Measurements from ENCODE around the gene COQ5. TPM values are rescaled to one million over a fixed set of nuclear protein-coding genes. Genes with fewer than 3 reads are reported as not detected.
A peak's percentile ranks its signal among the peaks of the same experiment; 100 is the strongest.

COQ5 gene
- total and polyA plus RNA-seq, 2 experiments from 2014 or later = 30.7 to 32.6 TPM

GRCh38 chr12:120554678-120555077, 25.7 kb upstream of the COQ5 start (continued):
- TF ChIP-seq ZNF462 (CRISPR knock-in tag; IDR thresholded peaks at IDR 0.05) (no peak), STAT1 (IDR thresholded peaks at IDR 0.05; ENCODE audit: unreplicated experiment) (no peak), CREB1 (CRISPR knock-in tag; IDR thresholded peaks at IDR 0.05; ENCODE audit: low read depth) (no peak), POLR2AphosphoS5 (IDR thresholded peaks at IDR 0.05; ENCODE audit: low read depth) (no peak), ETS1 (IDR thresholded peaks at IDR 0.05) (no peak), EZH2phosphoT487 (IDR thresholded peaks at IDR 0.05; ENCODE audit: unreplicated experiment) (no peak), EZH2 (IDR thresholded peaks at IDR 0.05; ENCODE audit: low read depth, unreplicated experiment) (no peak)

GRCh38 chr12:120546050-120546386, 17.1 kb upstream of the COQ5 start:
- Histone ChIP-seq H3K4me2 (no peak overlapping the region), H3K9me2 (ENCODE audit: insufficient read depth) (no peaks in the 10 kb centered on the region), H2AFZ (no peak overlapping the region), H3K27me3 (ENCODE audit: insufficient read depth) (no peaks in the 10 kb centered on the region), H3K79me2 (replicated peaks; ENCODE audit: insufficient read depth) (peaks cover 93% of the 10 kb centered on the region), H4K20me1 (replicated peaks; ENCODE audit: insufficient read depth) (peaks cover 59% of the 10 kb centered on the region), H3K36me3 (ENCODE audit: insufficient read depth) (peaks cover 22% of the 10 kb centered on the region), H3K27ac (ENCODE audit: low read depth) (peak overlapping the region; percentile 42; the same call in 1 of the 2 replicates), H3K4me3 (no peak overlapping the region), H3K4me1 (ENCODE audit: insufficient read depth) (peaks cover 8% of the 10 kb centered on the region), H3F3A (replicated peaks; ENCODE audit: low read depth) (no peaks in the 10 kb centered on the region; the same call in none of the 2 replicates)
- Mint-ChIP-seq H3K4me1 (peaks cover 2% of the 10 kb centered on the region; the same call in 1 of the 3 replicates), H3K4me3 (no peak overlapping the region), H3K9me3 (no peaks in the 10 kb centered on the region), H3K36me3 (ENCODE audit: low read depth) (peaks cover 5% of the 10 kb centered on the region), H3K27ac (no peak overlapping the region), H3K27me3 (ENCODE audit: insufficient read depth, low read depth, poor library complexity) (no peaks in the 10 kb centered on the region)
- ATAC-seq (no peak), DNase-seq (ENCODE audit: low spot score) (no peak)
- TF ChIP-seq JUNB (IDR thresholded peaks at IDR 0.05; ENCODE audit: unreplicated experiment) (no peak), CREB1 (CRISPR knock-in tag; IDR thresholded peaks at IDR 0.05; ENCODE audit: low read depth) (no peak), REST (IDR thresholded peaks at IDR 0.05; ENCODE audit: unreplicated experiment) (no peak), POLR2AphosphoS5 (IDR thresholded peaks at IDR 0.05; ENCODE audit: low read depth) (no peak), ZNF114 (CRISPR knock-in tag; IDR thresholded peaks at IDR 0.05) (no peak)

All from GM23338 (cell line).